ENCODE measurements around the gene CHRNA3.

The CHRNA3 gene

GRCh38 chr15:78616506-78616905 is 4.3 kb downstream of the CHRNA3 start:
- TF ChIP-seq, protein P1, sequence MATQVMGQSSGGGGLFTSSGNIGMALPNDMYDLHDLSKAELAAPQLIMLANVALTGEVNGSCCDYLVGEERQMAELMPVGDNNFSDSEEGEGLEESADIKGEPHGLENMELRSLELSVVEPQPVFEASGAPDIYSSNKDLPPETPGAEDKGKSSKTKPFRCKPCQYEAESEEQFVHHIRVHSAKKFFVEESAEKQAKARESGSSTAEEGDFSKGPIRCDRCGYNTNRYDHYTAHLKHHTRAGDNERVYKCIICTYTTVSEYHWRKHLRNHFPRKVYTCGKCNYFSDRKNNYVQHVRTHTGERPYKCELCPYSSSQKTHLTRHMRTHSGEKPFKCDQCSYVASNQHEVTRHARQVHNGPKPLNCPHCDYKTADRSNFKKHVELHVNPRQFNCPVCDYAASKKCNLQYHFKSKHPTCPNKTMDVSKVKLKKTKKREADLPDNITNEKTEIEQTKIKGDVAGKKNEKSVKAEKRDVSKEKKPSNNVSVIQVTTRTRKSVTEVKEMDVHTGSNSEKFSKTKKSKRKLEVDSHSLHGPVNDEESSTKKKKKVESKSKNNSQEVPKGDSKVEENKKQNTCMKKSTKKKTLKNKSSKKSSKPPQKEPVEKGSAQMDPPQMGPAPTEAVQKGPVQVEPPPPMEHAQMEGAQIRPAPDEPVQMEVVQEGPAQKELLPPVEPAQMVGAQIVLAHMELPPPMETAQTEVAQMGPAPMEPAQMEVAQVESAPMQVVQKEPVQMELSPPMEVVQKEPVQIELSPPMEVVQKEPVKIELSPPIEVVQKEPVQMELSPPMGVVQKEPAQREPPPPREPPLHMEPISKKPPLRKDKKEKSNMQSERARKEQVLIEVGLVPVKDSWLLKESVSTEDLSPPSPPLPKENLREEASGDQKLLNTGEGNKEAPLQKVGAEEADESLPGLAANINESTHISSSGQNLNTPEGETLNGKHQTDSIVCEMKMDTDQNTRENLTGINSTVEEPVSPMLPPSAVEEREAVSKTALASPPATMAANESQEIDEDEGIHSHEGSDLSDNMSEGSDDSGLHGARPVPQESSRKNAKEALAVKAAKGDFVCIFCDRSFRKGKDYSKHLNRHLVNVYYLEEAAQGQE (IDR thresholded peaks at IDR 0.05; ENCODE audit: low read depth) = no peak
- TF ChIP-seq RAD21 (IDR thresholded peaks at IDR 0.05; ENCODE audit: low read depth) (no peak), TCF12 (IDR thresholded peaks at IDR 0.05; ENCODE audit: low read depth) (no peak), TEAD4 (IDR thresholded peaks at IDR 0.05) (no peak), FOXM1 (IDR thresholded peaks at IDR 0.05; ENCODE audit: borderline replicate concordance, low read depth) (no peak), TAF1 (IDR thresholded peaks at IDR 0.05; ENCODE audit: low read depth) (no peak), ZBTB7A (IDR thresholded peaks at IDR 0.05; ENCODE audit: low read depth) (no peak), EP300 (IDR thresholded peaks at IDR 0.05; ENCODE audit: borderline replicate concordance) (no peak), YY1 (IDR thresholded peaks at IDR 0.05; ENCODE audit: low read depth) (no peak), CEBPB (IDR thresholded peaks at IDR 0.05) (no peak), USF1 (IDR thresholded peaks at IDR 0.05) (no peak), NFIC (IDR thresholded peaks at IDR 0.05) (no peak), EGR1 (IDR thresholded peaks at IDR 0.05) (no peak), CREB1 (IDR thresholded peaks at IDR 0.05; ENCODE audit: low read depth) (no peak)
- TF ChIP-seq, protein P2, sequence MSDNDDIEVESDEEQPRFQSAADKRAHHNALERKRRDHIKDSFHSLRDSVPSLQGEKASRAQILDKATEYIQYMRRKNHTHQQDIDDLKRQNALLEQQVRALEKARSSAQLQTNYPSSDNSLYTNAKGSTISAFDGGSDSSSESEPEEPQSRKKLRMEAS (IDR thresholded peaks at IDR 0.05) = no peak

GRCh38 chr15:78615151-78615589 is 5.6 kb downstream of the CHRNA3 start:
- TF ChIP-seq, protein P1 (IDR thresholded peaks at IDR 0.05; ENCODE audit: low read depth) = no peak
- TF ChIP-seq, protein P2 (IDR thresholded peaks at IDR 0.05) = no peak
- no peak for TF ChIP-seq TAF1 (IDR thresholded peaks at IDR 0.05; ENCODE audit: low read depth)
- TF ChIP-seq FOXM1 (IDR thresholded peaks at IDR 0.05; ENCODE audit: borderline replicate concordance, low read depth) = no peak
- no peak for TF ChIP-seq RAD21 (IDR thresholded peaks at IDR 0.05; ENCODE audit: low read depth)
- no peak for TF ChIP-seq TCF12 (IDR thresholded peaks at IDR 0.05; ENCODE audit: low read depth)
- TF ChIP-seq ZBTB7A (IDR thresholded peaks at IDR 0.05; ENCODE audit: low read depth) = no peak
- no peak for TF ChIP-seq EP300 (IDR thresholded peaks at IDR 0.05; ENCODE audit: borderline replicate concordance)
- TF ChIP-seq EGR1 (IDR thresholded peaks at IDR 0.05) = no peak
- TF ChIP-seq YY1 (IDR thresholded peaks at IDR 0.05; ENCODE audit: low read depth) = no peak
- TF ChIP-seq CREB1 (IDR thresholded peaks at IDR 0.05; ENCODE audit: low read depth) = no peak
- no peak for TF ChIP-seq CEBPB (IDR thresholded peaks at IDR 0.05)
- TF ChIP-seq TEAD4 (IDR thresholded peaks at IDR 0.05) = no peak

- TF ChIP-seq CEBPB (IDR thresholded peaks at IDR 0.05) (no peak), CREB1 (IDR thresholded peaks at IDR 0.05; ENCODE audit: low read depth) (no peak), EGR1 (IDR thresholded peaks at IDR 0.05) (no peak), RAD21 (IDR thresholded peaks at IDR 0.05; ENCODE audit: low read depth) (no peak), EP300 (IDR thresholded peaks at IDR 0.05; ENCODE audit: borderline replicate concordance) (no peak), USF1 (IDR thresholded peaks at IDR 0.05) (no peak), TEAD4 (IDR thresholded peaks at IDR 0.05) (no peak), FOXM1 (IDR thresholded peaks at IDR 0.05; ENCODE audit: borderline replicate concordance, low read depth) (no peak), NFIC (IDR thresholded peaks at IDR 0.05) (no peak), TCF12 (IDR thresholded peaks at IDR 0.05; ENCODE audit: low read depth) (no peak), ZBTB7A (IDR thresholded peaks at IDR 0.05; ENCODE audit: low read depth) (no peak), TAF1 (IDR thresholded peaks at IDR 0.05; ENCODE audit: low read depth) (no peak), YY1 (IDR thresholded peaks at IDR 0.05; ENCODE audit: low read depth) (no peak)
- TF ChIP-seq, protein P2 (IDR thresholded peaks at IDR 0.05) = no peak
- TF ChIP-seq, protein P1 (IDR thresholded peaks at IDR 0.05; ENCODE audit: low read depth) = no peak
Measured at GRCh38 chr15:78614021-78614420, 6.8 kb downstream of the CHRNA3 start.

GRCh38 chr15:78605680-78606079 is 15.1 kb downstream of the CHRNA3 start:
- no peak for TF ChIP-seq NFIC (IDR thresholded peaks at IDR 0.05)
- TF ChIP-seq FOXM1 (IDR thresholded peaks at IDR 0.05; ENCODE audit: borderline replicate concordance, low read depth) = no peak
- no peak for TF ChIP-seq ZBTB7A (IDR thresholded peaks at IDR 0.05; ENCODE audit: low read depth)
- TF ChIP-seq EGR1 (IDR thresholded peaks at IDR 0.05) = no peak
- TF ChIP-seq, protein P2 (IDR thresholded peaks at IDR 0.05) = no peak
- TF ChIP-seq CEBPB (IDR thresholded peaks at IDR 0.05) = no peak
- no peak for TF ChIP-seq YY1 (IDR thresholded peaks at IDR 0.05; ENCODE audit: low read depth)
- TF ChIP-seq USF1 (IDR thresholded peaks at IDR 0.05) = no peak
- TF ChIP-seq CREB1 (IDR thresholded peaks at IDR 0.05; ENCODE audit: low read depth) = no peak
